Suppressor macrophage treated with lipopolysaccharide for 1 hour (primary cell): ENCODE measurements around the gene ESR2.

Experiments used
- DNase-seq, 3 donors: peaks; one replicate each; pipeline ENCODE4 v3.0.0-alpha.2; 2020 to 2022

The ESR2 gene

GRCh38 chr14:64265222-64265621 lies 28.9 kb downstream of the ESR2 start:
- DNase-seq, result peak in 1 of 3 donors; percentile 6

- DNase-seq, result no peak
These were observed 33.8 kb downstream of the ESR2 start for GRCh38 chr14:64260418-64260817.

- DNase-seq, result no peak
These were observed 38.4 kb downstream of the ESR2 start for GRCh38 chr14:64255756-64256155.

GRCh38 chr14:64253672-64254071 lies 40.5 kb downstream of the ESR2 start:
- DNase-seq, result no peak

GRCh38 chr14:64249363-64249762 lies 44.8 kb downstream of the ESR2 start:
- DNase-seq, result no peak

- no peak for DNase-seq
These were observed 45.5 kb downstream of the ESR2 start for GRCh38 chr14:64248689-64249088.

- DNase-seq, result no peak
These were observed 47.0 kb downstream of the ESR2 start for GRCh38 chr14:64247195-64247594.

GRCh38 chr14:64246688-64247087 lies 47.5 kb downstream of the ESR2 start:
- no peak for DNase-seq

GRCh38 chr14:64245491-64245890 lies 48.7 kb downstream of the ESR2 start:
- DNase-seq, result no peak

GRCh38 chr14:64244279-64244678 lies 49.9 kb downstream of the ESR2 start:
- no peak for DNase-seq

GRCh38 chr14:64238631-64239030 lies 55.5 kb downstream of the ESR2 start:
- no peak for DNase-seq

- no peak for DNase-seq
These were observed 56.1 kb downstream of the ESR2 start for GRCh38 chr14:64238049-64238448.

GRCh38 chr14:64235652-64236640 lies 58.2 kb downstream of the ESR2 start:
- DNase-seq, result no peak

GRCh38 chr14:64234877-64235651 lies 59.1 kb downstream of the ESR2 start:
- DNase-seq, result no peak

GRCh38 chr14:64233531-64234190 lies 60.5 kb downstream of the ESR2 start:
- no peak for DNase-seq

GRCh38 chr14:64232944-64233343 lies 61.2 kb downstream of the ESR2 start:
- no peak for DNase-seq

- DNase-seq, result peak in 1 of 3 donors; percentile 2
These were observed 61.9 kb downstream of the ESR2 start for GRCh38 chr14:64232095-64232838.

GRCh38 chr14:64229489-64229888 lies 64.7 kb downstream of the ESR2 start:
- DNase-seq, result no peak

GRCh38 chr14:64227856-64228255 lies 66.3 kb downstream of the ESR2 start:
- DNase-seq, result no peak

- DNase-seq, result no peak
These were observed 68.9 kb downstream of the ESR2 start for GRCh38 chr14:64225151-64225757.

GRCh38 chr14:64221391-64222003 lies 72.7 kb downstream of the ESR2 start:
- no peak for DNase-seq

GRCh38 chr14:64220466-64220865 lies 73.7 kb downstream of the ESR2 start:
- DNase-seq, result no peak
